GM08714 (cell line): Measurements from ENCODE around the gene ERI3.

Experiments
- H3K4me3 ChIP-seq: fragments of 200-500 bp; sonication (Bioruptor generic); 2 replicates; pipeline ENCODE4 v1.5.1; 2014; ENCODE audit warnings: mild to moderate bottlenecking, low read length, inconsistent platforms
- ZNF274 ChIP-seq: IDR thresholded peaks from 2 replicates; pipeline ENCODE4 v1.6.1; 2012; ENCODE audit warnings: mild to moderate bottlenecking, low read depth, low read length

The ERI3 gene

GRCh38 chr1:44294588-44295007, 60.5 kb downstream of the ERI3 start:
- no peak for TF ChIP-seq ZNF274
- H3K4me3 ChIP-seq = no peak overlapping the region

- no peak for TF ChIP-seq ZNF274
Observed at GRCh38 chr1:44293761-44294315, 61.2 kb downstream of the ERI3 start.

DNA sequence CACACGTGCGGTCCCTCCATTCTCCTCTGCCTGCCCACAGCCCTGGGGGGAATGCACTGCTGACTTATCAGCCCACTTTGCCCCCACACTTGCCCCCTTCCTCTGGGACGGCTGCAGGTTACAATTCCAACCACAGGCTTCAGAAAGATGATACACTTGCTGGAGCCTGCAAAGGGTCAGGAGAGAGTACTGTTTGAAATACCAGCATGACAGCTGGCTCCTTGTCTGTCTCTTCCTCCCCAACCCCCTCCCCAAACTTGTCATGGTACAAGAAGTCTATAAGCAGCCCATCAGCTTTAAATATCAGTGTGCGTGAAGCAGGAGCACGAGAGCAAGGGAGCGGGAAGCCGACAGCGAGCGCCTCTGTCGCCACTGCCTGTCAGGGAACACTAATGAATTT, 62.4 kb downstream of the ERI3 start:
- no peak overlapping the region for H3K4me3 ChIP-seq
- TF ChIP-seq ZNF274 = no peak

More at GRCh38 chr1:44293761-44294315, 61.2 kb downstream of the ERI3 start:
- H3K4me3 ChIP-seq = no peak overlapping the region

- TF ChIP-seq ZNF274 = no peak
- no peak overlapping the region for H3K4me3 ChIP-seq
Observed at GRCh38 chr1:44290250-44291094, 64.6 kb downstream of the ERI3 start.

- no peak overlapping the region for H3K4me3 ChIP-seq
- no peak for TF ChIP-seq ZNF274
Observed at GRCh38 chr1:44289530-44289929, 65.5 kb downstream of the ERI3 start.

DNA sequence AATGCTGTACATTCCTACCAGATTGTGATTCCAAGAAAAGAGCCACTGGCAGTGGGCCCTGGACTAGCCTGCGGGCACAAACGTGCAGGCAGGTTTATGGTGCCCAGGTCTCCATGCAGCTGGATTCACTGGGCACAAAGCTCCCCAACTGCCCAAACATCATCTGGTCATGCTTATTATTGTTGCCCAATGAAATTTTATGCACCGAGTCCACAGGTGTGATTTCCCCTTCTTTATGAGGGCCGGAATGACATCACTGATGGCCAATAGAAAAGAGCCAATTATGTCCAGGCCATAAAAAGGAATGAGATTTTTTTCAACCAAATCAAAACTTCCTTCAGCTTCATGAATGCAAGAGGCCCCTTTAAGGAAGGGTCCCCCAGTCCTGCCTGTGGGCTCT, 66.2 kb downstream of the ERI3 start:
- H3K4me3 ChIP-seq = no peak overlapping the region
- no peak for TF ChIP-seq ZNF274

DNA sequence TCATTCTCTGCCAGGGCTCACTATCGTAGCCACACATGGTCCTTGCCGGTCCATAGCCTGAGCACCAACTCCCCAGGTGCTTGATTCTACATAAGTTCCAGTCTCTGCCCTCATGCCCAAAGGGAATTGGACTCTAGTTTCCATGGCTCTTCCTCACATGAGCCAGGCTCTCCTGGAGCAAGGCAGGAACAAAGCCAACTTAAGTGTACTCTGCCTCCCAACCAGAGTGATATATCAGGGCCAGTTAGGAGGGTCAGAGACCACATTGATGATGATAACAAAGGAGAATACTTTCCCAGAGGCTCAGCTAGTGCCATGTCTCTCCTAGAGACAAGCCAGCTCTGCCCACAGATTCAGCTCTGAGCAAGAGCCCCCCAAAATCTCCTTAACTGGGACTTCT, 70.9 kb downstream of the ERI3 start:
- TF ChIP-seq ZNF274 = no peak
- no peak overlapping the region for H3K4me3 ChIP-seq

DNA sequence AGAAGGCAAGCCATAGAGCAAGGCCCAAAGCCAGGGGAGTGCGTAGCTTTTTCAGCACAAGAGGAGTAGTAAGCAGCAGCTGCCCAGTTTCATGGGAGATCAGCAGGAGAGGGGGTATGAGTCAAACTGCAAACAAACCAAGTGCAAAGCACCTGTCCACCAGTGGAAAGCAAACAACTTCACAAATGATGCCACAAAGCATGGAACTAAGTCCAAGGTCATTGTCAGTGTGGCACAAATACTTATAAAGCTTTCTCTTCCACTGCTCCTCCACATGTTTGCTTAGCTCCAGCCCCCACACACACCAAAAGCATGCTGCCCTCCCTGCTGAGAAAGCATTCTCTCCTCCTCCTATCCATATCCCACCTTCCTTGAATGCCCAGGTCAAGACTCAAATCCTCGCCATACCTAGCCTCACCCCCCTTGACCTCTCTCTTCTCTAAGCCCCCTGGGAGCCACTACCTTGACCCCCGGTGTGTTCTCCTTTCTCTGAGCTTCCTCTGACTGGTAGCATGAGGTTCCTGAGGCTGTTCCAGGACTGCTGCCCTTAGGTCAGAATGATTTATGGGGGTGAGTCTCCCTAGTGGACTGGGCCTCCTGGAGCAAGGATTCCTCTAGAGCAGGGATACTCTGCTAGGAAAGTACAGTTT, 71.4 kb downstream of the ERI3 start:
- no peak for TF ChIP-seq ZNF274
- no peak overlapping the region for H3K4me3 ChIP-seq

DNA sequence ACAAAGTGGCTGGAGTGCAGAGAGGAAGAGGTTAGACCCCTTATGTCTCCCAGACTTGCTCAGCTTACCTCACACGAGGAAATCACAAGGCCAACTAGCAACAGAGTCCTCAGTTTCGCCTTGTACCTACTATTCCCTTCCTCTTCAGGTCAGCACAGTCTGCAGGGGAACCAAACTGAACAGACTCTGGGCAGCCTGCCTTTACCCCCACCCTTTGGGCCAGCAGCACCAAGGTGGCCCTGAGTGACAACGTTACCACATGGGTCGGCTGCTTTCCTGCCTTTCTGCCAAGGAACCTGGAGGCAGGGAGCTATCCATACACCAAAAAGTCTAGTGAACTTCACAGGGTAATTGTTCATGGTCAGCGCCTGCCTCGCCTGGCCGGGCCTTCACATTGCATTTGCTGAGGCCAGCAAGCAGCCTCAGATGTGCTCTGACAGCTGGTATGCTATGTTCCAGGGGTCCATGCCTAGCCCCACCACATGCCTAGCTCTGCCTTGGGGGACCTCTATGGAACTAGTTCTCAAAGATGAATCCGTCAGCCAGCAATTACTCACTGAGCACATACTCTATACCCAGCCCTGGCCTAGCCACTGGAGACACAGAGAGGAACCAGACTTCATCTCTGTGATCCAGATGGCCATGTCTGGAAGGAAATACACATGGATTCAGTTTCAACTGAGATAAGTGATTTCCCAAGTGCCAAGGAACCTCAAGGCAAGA, 72.2 kb downstream of the ERI3 start:
- H3K4me3 ChIP-seq = no peak overlapping the region
- TF ChIP-seq ZNF274 = no peak

DNA sequence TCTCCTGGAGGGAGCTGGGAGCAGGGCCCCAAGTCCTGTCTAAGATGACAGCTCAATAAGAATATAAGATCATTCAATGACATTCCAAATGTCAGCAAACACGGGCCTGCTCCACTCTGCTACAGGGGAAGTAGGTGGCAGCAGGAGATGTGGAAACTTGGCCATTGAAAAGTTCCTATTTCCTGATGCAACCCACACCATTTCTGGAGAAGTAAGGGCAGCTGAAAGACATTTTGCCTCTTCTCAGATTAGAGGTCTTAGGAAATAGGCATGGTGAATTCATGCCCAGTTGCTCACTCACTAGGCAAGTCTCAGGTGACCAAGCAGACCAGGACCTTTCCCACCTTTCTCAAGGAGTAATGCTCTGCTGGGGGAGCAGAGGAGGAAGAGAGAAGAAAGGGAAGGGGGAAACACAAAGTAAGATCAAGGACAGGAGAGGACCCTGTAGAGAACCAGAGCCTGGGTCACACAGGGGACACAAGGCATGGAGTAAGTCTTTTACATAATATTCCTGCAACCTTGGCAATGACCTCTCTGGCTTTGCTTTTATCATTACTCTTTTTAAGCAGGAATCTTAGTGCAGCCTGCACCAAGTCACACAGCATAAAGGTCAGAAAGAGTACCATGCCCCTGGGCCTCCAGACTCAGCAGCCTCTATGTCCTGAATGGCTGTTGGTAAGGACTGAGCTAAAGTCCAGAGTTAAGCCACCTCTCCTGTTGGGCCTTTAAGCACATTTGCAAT, 72.9 kb downstream of the ERI3 start:
- no peak for TF ChIP-seq ZNF274
- H3K4me3 ChIP-seq = no peak overlapping the region

GRCh38 chr1:44276901-44277300, 78.2 kb downstream of the ERI3 start:
- TF ChIP-seq ZNF274 = no peak
- no peak overlapping the region for H3K4me3 ChIP-seq

DNA sequence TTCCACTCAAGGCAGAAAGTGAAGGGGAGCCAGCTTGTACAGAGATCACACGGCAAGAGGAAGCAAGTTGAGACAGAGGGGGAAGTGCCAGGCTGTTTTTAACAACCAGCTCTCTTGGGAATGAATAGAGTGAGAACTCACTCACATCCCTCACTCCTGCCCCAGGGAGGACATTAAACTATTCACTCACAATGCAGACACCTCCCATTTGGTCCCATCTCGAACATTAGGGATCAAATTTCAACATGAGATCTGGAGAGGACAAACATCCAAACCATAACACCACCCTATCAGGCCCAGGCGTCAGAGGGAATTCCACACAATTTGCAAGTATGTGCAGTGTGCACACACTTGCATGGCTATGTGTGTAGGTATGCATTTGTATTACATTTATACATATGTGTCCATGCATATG, 79.1 kb downstream of the ERI3 start:
- no peak overlapping the region for H3K4me3 ChIP-seq
- no peak for TF ChIP-seq ZNF274

- H3K4me3 ChIP-seq = no peak overlapping the region
- no peak for TF ChIP-seq ZNF274
Observed at GRCh38 chr1:44275296-44275962, 79.6 kb downstream of the ERI3 start.
